ENCODE data around the gene TRABD2B.

The TRABD2B gene

GRCh38 chr1:47881505-47882442 is 115.4 kb downstream of the TRABD2B start:
- no peak for DNase-seq (ENCODE audit: low read depth in 2 of 2)

GRCh38 chr1:47876587-47876963 is 120.6 kb downstream of the TRABD2B start:
- DNase-seq (ENCODE audit: low read depth in 2 of 2), result no peak

- no peak for DNase-seq (ENCODE audit: low read depth in 2 of 2)
Observed at GRCh38 chr1:47875831-47876586, 121.2 kb downstream of the TRABD2B start.

GRCh38 chr1:47875036-47875435 is 122.1 kb downstream of the TRABD2B start:
- no peak for DNase-seq (ENCODE audit: low read depth in 2 of 2)

GRCh38 chr1:47873337-47873736 is 123.8 kb downstream of the TRABD2B start:
- DNase-seq (ENCODE audit: low read depth in 2 of 2), result no peak

- DNase-seq (ENCODE audit: low read depth in 2 of 2), result no peak
Observed at GRCh38 chr1:47872886-47873285, 124.3 kb downstream of the TRABD2B start.

GRCh38 chr1:47871799-47872353 is 125.3 kb downstream of the TRABD2B start:
- no peak for DNase-seq (ENCODE audit: low read depth in 2 of 2)

- DNase-seq (ENCODE audit: low read depth in 2 of 2), result no peak
Observed at GRCh38 chr1:47870946-47871676, 126.1 kb downstream of the TRABD2B start.

- DNase-seq (ENCODE audit: low read depth in 2 of 2), result no peak
Observed at GRCh38 chr1:47870480-47870879, 126.7 kb downstream of the TRABD2B start.

- DNase-seq (ENCODE audit: low read depth in 2 of 2), result no peak
Observed at GRCh38 chr1:47868348-47868676, 128.9 kb downstream of the TRABD2B start.

- no peak for DNase-seq (ENCODE audit: low read depth in 2 of 2)
Observed at GRCh38 chr1:47867438-47868347, 129.5 kb downstream of the TRABD2B start.

GRCh38 chr1:47866601-47867437 is 130.4 kb downstream of the TRABD2B start:
- DNase-seq (ENCODE audit: low read depth in 2 of 2), result no peak

GRCh38 chr1:47865881-47866535 is 131.2 kb downstream of the TRABD2B start:
- DNase-seq (ENCODE audit: low read depth in 2 of 2), result no peak

- no peak for DNase-seq (ENCODE audit: low read depth in 2 of 2)
Observed at GRCh38 chr1:47859092-47859743, 138.0 kb downstream of the TRABD2B start.

GRCh38 chr1:47856996-47857395 is 140.2 kb downstream of the TRABD2B start:
- DNase-seq (ENCODE audit: low read depth in 2 of 2), result no peak

GRCh38 chr1:47855230-47855629 is 142.0 kb downstream of the TRABD2B start:
- DNase-seq (ENCODE audit: low read depth in 2 of 2), result no peak

- no peak for DNase-seq (ENCODE audit: low read depth in 2 of 2)
Observed at GRCh38 chr1:47854552-47855144, 142.5 kb downstream of the TRABD2B start.

- DNase-seq (ENCODE audit: low read depth in 2 of 2), result no peak
Observed at GRCh38 chr1:47853852-47854251, 143.3 kb downstream of the TRABD2B start.

- DNase-seq (ENCODE audit: low read depth in 2 of 2), result no peak
Observed at GRCh38 chr1:47853059-47853458, 144.1 kb downstream of the TRABD2B start.
